ENCODE data around the gene FBXO8. TPM values are rescaled to one million over a fixed set of nuclear protein-coding genes. Genes with fewer than 3 reads are reported as not detected.

The FBXO8 gene
- total RNA-seq, 1 donor from 2014 or later, result 14.4 TPM

GRCh38 chr4:174214101-174214878 lies 69.2 kb downstream of the FBXO8 start:
- TF ChIP-seq CTCF (IDR thresholded peaks at IDR 0.05; ENCODE audit: insufficient read depth, low read length, poor library complexity, severe bottlenecking), result no peak
- Histone ChIP-seq H3K36me3 (ENCODE audit: control insufficient read depth, insufficient read depth, low read length) (no peaks in the 10 kb centered on the region), H3K27me3 (ENCODE audit: control insufficient read depth, insufficient read depth, low read length) (peaks cover 64% of the 10 kb centered on the region), H3K4me3 (ENCODE audit: low read depth, low read length) (no peak overlapping the region)
- DNase-seq (ENCODE audit: low read depth), result no peak

- H3K4me3 ChIP-seq (ENCODE audit: low read depth, low read length), result no peak overlapping the region
Observed at GRCh38 chr4:174213731-174214100, 69.8 kb downstream of the FBXO8 start.

GRCh38 chr4:174212061-174212460 lies 71.4 kb downstream of the FBXO8 start:
- Histone ChIP-seq H3K4me3 (ENCODE audit: low read depth, low read length) (no peak overlapping the region), H3K36me3 (ENCODE audit: control insufficient read depth, insufficient read depth, low read length) (no peaks in the 10 kb centered on the region), H3K27me3 (ENCODE audit: control insufficient read depth, insufficient read depth, low read length) (peaks cover 47% of the 10 kb centered on the region)
- TF ChIP-seq CTCF (IDR thresholded peaks at IDR 0.05; ENCODE audit: insufficient read depth, low read length, poor library complexity, severe bottlenecking), result no peak
- no peak for DNase-seq (ENCODE audit: low read depth)

More at GRCh38 chr4:174213731-174214100, 69.8 kb downstream of the FBXO8 start:
- Histone ChIP-seq H3K27me3 (ENCODE audit: control insufficient read depth, insufficient read depth, low read length) (peaks cover 63% of the 10 kb centered on the region), H3K36me3 (ENCODE audit: control insufficient read depth, insufficient read depth, low read length) (no peaks in the 10 kb centered on the region)
- TF ChIP-seq CTCF (IDR thresholded peaks at IDR 0.05; ENCODE audit: insufficient read depth, low read length, poor library complexity, severe bottlenecking), result no peak
- DNase-seq (ENCODE audit: low read depth), result no peak

- Histone ChIP-seq H3K27me3 (ENCODE audit: control insufficient read depth, insufficient read depth, low read length) (peaks cover 43% of the 10 kb centered on the region), H3K36me3 (ENCODE audit: control insufficient read depth, insufficient read depth, low read length) (no peaks in the 10 kb centered on the region), H3K4me3 (ENCODE audit: low read depth, low read length) (no peak overlapping the region)
- no peak for TF ChIP-seq CTCF (IDR thresholded peaks at IDR 0.05; ENCODE audit: insufficient read depth, low read length, poor library complexity, severe bottlenecking)
- no peak for DNase-seq (ENCODE audit: low read depth)
Observed at GRCh38 chr4:174211622-174212044, 71.8 kb downstream of the FBXO8 start.

GRCh38 chr4:174210952-174211490 lies 72.4 kb downstream of the FBXO8 start:
- H3K27me3 ChIP-seq (ENCODE audit: control insufficient read depth, insufficient read depth, low read length), result peaks cover 36% of the 10 kb centered on the region
- TF ChIP-seq CTCF (IDR thresholded peaks at IDR 0.05; ENCODE audit: insufficient read depth, low read length, poor library complexity, severe bottlenecking), result no peak
- no peak for DNase-seq (ENCODE audit: low read depth)
- H3K4me3 ChIP-seq (ENCODE audit: low read depth, low read length), result no peak overlapping the region
- no peaks in the 10 kb centered on the region for H3K36me3 ChIP-seq (ENCODE audit: control insufficient read depth, insufficient read depth, low read length)
